Spleen (tissue), 11 donors: Measurements from ENCODE around the gene LIPT2. TPM values are rescaled to one million over a fixed set of nuclear protein-coding genes. Genes with fewer than 3 reads are reported as not detected.

Experiments used
- DNase-seq: peaks from one replicate; pipeline ENCODE4 v3.0.0-alpha.2; 2020
- H3K27ac ChIP-seq, 8 donors: fragments of 200-600 bp; sonication (generic) in 7 of 8; 1 replicate in 4 of 8; 2 replicates in 4 of 8; pipeline versions ENCODE4 v1.5.0 to v1.8.0; 2016 to 2021; ENCODE audit warnings: inconsistent platforms in 4 of 8, mild to moderate bottlenecking in 4 of 8, moderate library complexity in 1 of 8
- H3K27me3 ChIP-seq, 7 donors: fragments of 200-600 bp; sonication (generic) in 6 of 7; replicated peaks in 1 of 7; 1 replicate in 4 of 7; 2 replicates in 3 of 7; pipeline versions ENCODE4 v1.5.0 to v1.8.0; 2016 to 2021; ENCODE audit warnings: inconsistent platforms in 3 of 7, mild to moderate bottlenecking in 1 of 7
- H3K36me3 ChIP-seq, 6 donors: fragments of 200-600 bp; sonication (generic) in 5 of 6; 1 replicate in 4 of 6; 2 replicates in 2 of 6; pipeline versions ENCODE4 v1.5.0 to v1.8.0; 2016 to 2021; ENCODE audit warnings: inconsistent platforms in 2 of 6
- H3K4me1 ChIP-seq, 6 donors: fragments of 200-600 bp; sonication (generic) in 5 of 6; 1 replicate in 3 of 6; 2 replicates in 3 of 6; pipeline versions ENCODE4 v1.5.0 to v1.8.0; 2016 to 2021; ENCODE audit warnings: inconsistent platforms in 3 of 6
- H3K4me3 ChIP-seq, 8 donors: fragments of 200-600 bp; sonication (generic) in 7 of 8; 1 replicate in 4 of 8; 2 replicates in 4 of 8; pipeline versions ENCODE4 v1.5.0 to v1.8.0; 2016 to 2021; ENCODE audit warnings: inconsistent platforms in 4 of 8, mild to moderate bottlenecking in 4 of 8, moderate library complexity in 2 of 8
- H3K9me3 ChIP-seq, 8 donors: fragments of 200-600 bp; sonication (generic) in 7 of 8; 1 replicate in 4 of 8; 2 replicates in 4 of 8; pipeline versions ENCODE4 v1.5.0 to v1.8.0; 2016 to 2021; ENCODE audit warnings: inconsistent platforms in 4 of 8
- POLR2A ChIP-seq, 3 donors: fragments of 450-650 bp; IDR thresholded peaks; one replicate each; pipeline ENCODE4 v1.5.1; 2017; ENCODE audit warnings: antibody characterized with exemption in 3 of 3, mild to moderate bottlenecking in 1 of 3
- POLR2AphosphoS5 ChIP-seq, 3 donors: sonication (generic); formaldehyde crosslinking; IDR thresholded peaks; one replicate each; pipeline ENCODE4 v1.5.1; 2017; ENCODE audit warnings: antibody characterized with exemption in 3 of 3
- WGBS, 5 donors: extraction: QIAGEN DNeasy Blood & Tissue Kit in 3 of 5; methylation state at CpG; one replicate each; pipeline versions ENCODE4 v1.1.5 to v1.1.7; 2013 to 2018; 5-methylcytosine and 5-hydroxymethylcytosine counted together
- intact Hi-C: fragments of 100-400 bp; cut with DNase I; formaldehyde crosslinking; loops from one replicate; pipeline ENCODE4 v1.15.0; 2023; ENCODE audit warnings: low total_unique reads
- polyA plus RNA-seq, 3 donors: library from polyadenylated mRNA; stranded (reverse); fragments of 200-250 nt; gene quantifications; one replicate each; pipeline ENCODE4 v1.2.1, GENCODE V29; 2013
- total RNA-seq, 7 donors: library from RNA; depleted of rRNA in 3 of 7; stranded (reverse); fragments of >200 nt in 3 of 7; fragmentation: NEBNext Ultra II Directional in 4 of 7; extraction: Animal tissue kit (Norgen Biotek cat#: 25700) in 4 of 7; gene quantifications; one replicate each; pipeline versions ENCODE4 v1.1.0 to v1.2.1, GENCODE V29; 2016 to 2021
- TF ChIP-seq, protein P1 (sequence below), 11 experiments: fragments of 200-600 bp in 7 of 11; fragments of 450-650 bp in 4 of 11; sonication (generic) in 4 of 11; IDR thresholded peaks in 8 of 11; conservative IDR thresholded peaks in 3 of 11; 1 replicate in 7 of 11; 2 replicates in 4 of 11; pipeline versions ENCODE4 v1.4.0 to v1.8.0; 2016 to 2021; ENCODE audit warnings: antibody characterized with exemption in 11 of 11, inconsistent platforms in 4 of 11, mild to moderate bottlenecking in 1 of 11
- donor health status: healthy with polysubstance abuse.
- donor health status: DM: no; HTN: no; CAD: no; lungs with moderate emphysema.
- donor health status: DM: no; HTN: no; CAD: no.
- donor health status: Bipolar disorder and iron deficiency.
- donor health status: healthy.
- donor health status: DM: no; HTN: no; CAD: no.
- donor health status: DM: yes; HTN: yes; CAD: no.

LIPT2 gene
- total and polyA plus RNA-seq, 10 donors: 2.0 to 9.1 (median 4.0) TPM

DNA sequence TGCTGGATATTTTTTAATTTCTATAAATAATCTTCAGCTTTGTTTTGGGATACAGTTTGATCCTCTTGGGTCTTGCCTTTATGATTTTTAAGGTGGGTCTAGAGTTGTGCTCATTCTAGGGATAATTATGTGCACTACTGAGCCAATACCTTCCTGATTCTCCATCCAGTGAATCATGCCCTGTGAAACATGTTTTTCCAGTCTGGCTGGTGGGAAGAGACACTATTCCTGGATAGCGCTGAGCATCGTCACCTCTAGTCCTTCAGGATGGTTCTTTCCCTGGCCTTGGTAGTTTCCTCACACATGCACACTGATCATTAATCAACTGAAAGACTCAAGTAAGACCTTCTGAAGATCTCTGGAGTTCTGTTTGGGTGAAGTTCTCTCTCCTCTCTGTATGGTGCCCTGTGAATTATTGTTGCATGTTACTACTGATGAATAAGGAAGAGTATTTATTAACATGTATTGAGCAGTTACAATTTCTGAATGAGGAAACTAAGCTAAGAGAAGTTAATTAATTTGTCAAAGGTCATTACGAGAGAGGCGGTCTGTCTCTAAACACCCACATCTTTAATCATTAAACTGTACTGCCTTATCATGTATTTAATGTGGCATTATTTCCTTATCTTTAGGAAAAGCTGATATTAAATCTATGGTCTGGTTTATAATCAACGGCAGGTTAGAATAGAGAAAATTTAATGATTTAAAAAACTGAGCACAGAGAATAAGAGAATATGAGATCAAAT lies 39.1 kb upstream of the LIPT2 start:
- Histone ChIP-seq H3K27me3 (peaks cover 0 to 4% (median 0%) of the 10 kb centered on the region in 7 donors), H3K27ac (no peak overlapping the region), H3K9me3 (peaks cover 0 to 14% (median 10%) of the 10 kb centered on the region in 8 donors), H3K4me3 (no peak overlapping the region), H3K4me1 (no peaks in the 10 kb centered on the region), H3K36me3 (no peaks in the 10 kb centered on the region)
- WGBS, 5 donors: 85 to 91% (median 88%) methylated on average over 5 of the region's 5 CpGs
- intact Hi-C loops: no loop called here
- DNase-seq: no peak
- TF ChIP-seq POLR2A (IDR thresholded peaks at IDR 0.05): no peak
- TF ChIP-seq, protein P1, sequence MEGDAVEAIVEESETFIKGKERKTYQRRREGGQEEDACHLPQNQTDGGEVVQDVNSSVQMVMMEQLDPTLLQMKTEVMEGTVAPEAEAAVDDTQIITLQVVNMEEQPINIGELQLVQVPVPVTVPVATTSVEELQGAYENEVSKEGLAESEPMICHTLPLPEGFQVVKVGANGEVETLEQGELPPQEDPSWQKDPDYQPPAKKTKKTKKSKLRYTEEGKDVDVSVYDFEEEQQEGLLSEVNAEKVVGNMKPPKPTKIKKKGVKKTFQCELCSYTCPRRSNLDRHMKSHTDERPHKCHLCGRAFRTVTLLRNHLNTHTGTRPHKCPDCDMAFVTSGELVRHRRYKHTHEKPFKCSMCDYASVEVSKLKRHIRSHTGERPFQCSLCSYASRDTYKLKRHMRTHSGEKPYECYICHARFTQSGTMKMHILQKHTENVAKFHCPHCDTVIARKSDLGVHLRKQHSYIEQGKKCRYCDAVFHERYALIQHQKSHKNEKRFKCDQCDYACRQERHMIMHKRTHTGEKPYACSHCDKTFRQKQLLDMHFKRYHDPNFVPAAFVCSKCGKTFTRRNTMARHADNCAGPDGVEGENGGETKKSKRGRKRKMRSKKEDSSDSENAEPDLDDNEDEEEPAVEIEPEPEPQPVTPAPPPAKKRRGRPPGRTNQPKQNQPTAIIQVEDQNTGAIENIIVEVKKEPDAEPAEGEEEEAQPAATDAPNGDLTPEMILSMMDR (IDR thresholded peaks at IDR 0.05 in 8 of 11, conservative IDR thresholded peaks at IDR 0.05 in 3 of 11): no peak

DNA sequence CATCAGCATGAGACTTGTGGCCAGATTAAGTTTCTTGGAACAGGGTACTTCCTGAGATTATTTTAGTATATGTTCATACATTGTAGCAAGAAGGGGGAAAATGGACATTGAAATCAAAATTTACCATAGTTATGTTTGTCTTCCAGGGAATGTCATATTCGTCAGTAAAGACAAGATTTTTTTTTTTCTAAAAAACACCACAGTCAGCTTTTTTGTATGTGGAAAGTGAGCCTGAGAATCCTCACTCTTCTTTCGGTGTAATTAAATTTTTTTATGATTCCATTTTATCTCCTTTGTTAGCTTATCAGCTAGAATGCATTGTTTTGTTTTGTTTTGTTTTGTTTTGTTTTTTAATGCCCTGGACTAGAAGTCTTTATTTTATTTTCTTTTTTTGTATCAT lies 31.5 kb upstream of the LIPT2 start:
- Histone ChIP-seq H3K4me1 (peaks cover 0 to 12% (median 0%) of the 10 kb centered on the region in 6 donors), H3K27ac (no peak overlapping the region), H3K27me3 (peaks cover 0 to 7% (median 0%) of the 10 kb centered on the region in 7 donors), H3K9me3 (no peaks in the 10 kb centered on the region), H3K36me3 (no peaks in the 10 kb centered on the region), H3K4me3 (no peak overlapping the region)
- no peak for TF ChIP-seq POLR2A (IDR thresholded peaks at IDR 0.05)
- TF ChIP-seq POLR2AphosphoS5 (IDR thresholded peaks at IDR 0.05): no peak
- TF ChIP-seq, protein P1 (IDR thresholded peaks at IDR 0.05 in 8 of 11, conservative IDR thresholded peaks at IDR 0.05 in 3 of 11): no peak
- 68 to 83% (median 73%) methylated on average over 2 of the region's 2 CpGs for WGBS, 5 donors
- no peak for DNase-seq
- intact Hi-C loops: loop anchor here (5.0 kb wide), 1 partner anchor 32 kb away; no protein-coding TSS in a partner anchor

DNA sequence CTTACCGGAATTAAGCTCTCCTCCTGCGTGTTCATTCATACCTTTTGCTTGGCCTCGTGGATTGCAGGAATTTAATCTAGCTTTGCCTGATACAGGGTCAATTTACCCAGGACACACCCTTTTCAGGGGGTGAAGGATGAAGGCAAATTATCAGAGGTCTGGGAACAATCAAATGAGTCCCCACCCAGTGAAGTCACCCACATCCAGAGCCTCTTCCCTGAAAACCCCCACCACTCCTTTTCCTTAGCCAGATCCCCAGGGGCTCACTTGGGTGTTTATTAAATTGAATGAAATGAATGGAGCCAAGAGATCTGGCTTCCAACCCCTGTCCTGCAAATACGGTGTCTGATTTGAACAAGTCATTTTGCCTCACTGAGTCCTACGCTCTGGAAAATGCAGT lies 31.0 kb upstream of the LIPT2 start:
- WGBS, 5 donors: 77 to 90% (median 85%) methylated on average over 5 of the region's 5 CpGs
- no peak overlapping the region for H3K27ac ChIP-seq
- peaks cover 0 to 4% (median 0%) of the 10 kb centered on the region in 7 donors for H3K27me3 ChIP-seq

DNA sequence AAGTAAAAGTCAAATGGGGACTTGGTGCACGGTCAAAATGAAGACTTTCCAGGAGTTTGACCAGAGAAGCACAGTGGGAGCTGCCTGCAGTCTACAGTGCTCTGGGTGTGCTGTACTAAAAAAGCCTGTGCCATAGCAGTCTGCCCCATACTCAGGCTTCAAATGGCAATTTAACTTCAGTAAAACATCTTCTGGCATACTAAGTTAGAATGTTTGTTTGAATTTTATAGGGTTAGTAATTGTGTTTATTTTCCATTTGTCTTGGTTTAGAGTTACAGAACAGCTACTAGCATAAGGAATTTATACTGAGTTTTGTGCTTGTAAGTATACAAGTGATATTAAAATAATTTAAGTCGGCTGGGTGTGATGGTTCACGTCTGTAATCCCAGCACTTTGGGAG lies 29.3 kb upstream of the LIPT2 start:
- TF ChIP-seq, protein P1 (IDR thresholded peaks at IDR 0.05 in 8 of 11, conservative IDR thresholded peaks at IDR 0.05 in 3 of 11): no peak
- TF ChIP-seq POLR2A (IDR thresholded peaks at IDR 0.05) (no peak), POLR2AphosphoS5 (IDR thresholded peaks at IDR 0.05) (no peak)
- Histone ChIP-seq H3K27ac (no peak overlapping the region), H3K4me3 (no peak overlapping the region), H3K9me3 (peaks cover 0 to under 1% (median 0%) of the 10 kb centered on the region in 8 donors), H3K4me1 (peaks cover 0 to 13% (median 0%) of the 10 kb centered on the region in 6 donors), H3K36me3 (no peaks in the 10 kb centered on the region), H3K27me3 (peaks cover 0 to 4% (median 0%) of the 10 kb centered on the region in 7 donors)
- intact Hi-C loops: loop anchor here (5.0 kb wide), 1 partner anchor 35 kb away; no protein-coding TSS in a partner anchor
- no peak for DNase-seq
- WGBS, 5 donors: 78 to 96% (median 88%) methylated on average over 3 of the region's 3 CpGs

More for the DNA sequence above, 31.0 kb upstream of the LIPT2 start:
- peaks cover 0 to 13% (median 0%) of the 10 kb centered on the region in 6 donors for H3K4me1 ChIP-seq
- H3K4me3 ChIP-seq: no peak overlapping the region
- no peaks in the 10 kb centered on the region for H3K9me3 ChIP-seq
- intact Hi-C loops: loop anchor here (5.0 kb wide), 1 partner anchor 33 kb away; no protein-coding TSS in a partner anchor
- H3K36me3 ChIP-seq: no peaks in the 10 kb centered on the region
- no peak for DNase-seq
- TF ChIP-seq POLR2AphosphoS5 (IDR thresholded peaks at IDR 0.05): no peak
- TF ChIP-seq, protein P1 (IDR thresholded peaks at IDR 0.05 in 8 of 11, conservative IDR thresholded peaks at IDR 0.05 in 3 of 11): no peak
- no peak for TF ChIP-seq POLR2A (IDR thresholded peaks at IDR 0.05)
